NCI-H1694 (cell line): Measurements from ENCODE around the gene SCFD2.
"Not testable (repeated sequence)": the region's sequence is repeated elsewhere in the genome, so short reads cannot be mapped to it uniquely, and the experiment has no call there.

ENCODE experiments used
- DNase-seq: peaks from one replicate; lab custom pipeline; 2025; lab: John Stamatoyannopoulos, UW

The SCFD2 gene

DNA sequence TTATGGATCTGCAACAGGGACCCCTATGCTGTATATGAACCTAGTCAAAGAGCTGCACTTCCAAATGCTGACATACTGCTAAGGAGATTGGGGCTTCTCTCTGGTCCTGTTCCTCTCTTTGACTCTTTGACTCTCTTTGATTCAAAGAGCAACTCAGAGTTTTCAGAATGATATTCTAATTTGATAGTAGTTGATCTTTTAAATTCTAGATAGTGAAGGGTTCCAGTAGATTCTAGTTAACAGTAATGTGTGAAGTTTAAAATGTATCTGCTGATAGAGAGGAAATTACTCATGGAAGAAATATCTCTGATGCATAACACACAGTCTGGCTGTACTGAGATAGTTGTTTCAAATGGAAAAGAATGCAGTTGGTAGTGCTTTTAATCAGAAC is 264.7 kb downstream of the SCFD2 start:
- DNase-seq: no peak

DNA sequence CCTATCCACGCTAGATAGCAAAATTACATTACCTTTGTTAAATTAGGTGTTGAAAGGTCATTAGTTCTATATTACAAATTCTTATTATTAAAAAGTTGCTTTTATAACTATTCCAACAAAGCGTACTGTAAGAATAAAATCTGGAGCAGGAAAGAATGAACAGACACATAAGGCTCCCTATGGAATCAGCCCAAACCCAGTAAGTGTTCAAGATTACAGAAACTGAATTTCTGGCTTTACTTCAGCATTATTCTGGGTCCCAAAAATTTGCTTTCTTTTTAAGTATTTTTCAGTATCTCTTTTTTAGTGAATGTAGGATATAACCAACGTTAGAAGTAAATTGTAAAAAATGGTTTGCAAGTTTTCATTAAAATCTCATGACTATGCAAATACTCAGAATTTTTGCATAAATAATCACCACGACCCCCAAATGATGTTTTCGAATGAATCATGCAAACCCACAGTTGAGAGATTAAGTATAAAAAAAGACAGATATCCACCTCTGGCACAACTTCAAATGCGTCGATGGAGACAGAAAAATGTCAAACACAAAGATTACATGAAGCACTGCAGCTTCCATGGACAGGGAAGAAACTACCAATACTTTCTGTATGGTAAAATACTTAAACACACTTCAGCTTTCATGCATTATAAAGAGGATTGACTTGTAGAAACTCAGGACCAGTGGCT is 265.2 kb downstream of the SCFD2 start:
- DNase-seq: no peak

DNA sequence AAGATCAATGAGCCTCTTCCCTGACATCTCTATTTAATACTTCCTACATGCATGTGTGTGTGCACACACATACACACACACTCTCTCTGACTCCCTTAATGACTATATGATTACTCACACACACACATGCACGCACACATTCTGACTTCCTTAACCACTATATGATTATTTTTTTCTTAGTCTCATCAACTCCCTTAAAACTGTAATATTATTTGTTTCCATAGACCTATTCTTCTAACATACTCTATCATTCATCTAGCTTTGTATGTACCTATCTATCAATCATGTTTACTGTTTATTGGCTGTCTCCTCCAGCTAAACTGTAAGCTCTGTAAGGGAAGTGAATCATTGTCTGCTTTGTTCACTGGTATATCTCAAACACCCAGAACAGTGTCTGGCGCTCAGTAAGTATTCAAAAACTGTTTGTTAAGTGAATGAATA is 267.2 kb downstream of the SCFD2 start:
- DNase-seq: no peak

DNA sequence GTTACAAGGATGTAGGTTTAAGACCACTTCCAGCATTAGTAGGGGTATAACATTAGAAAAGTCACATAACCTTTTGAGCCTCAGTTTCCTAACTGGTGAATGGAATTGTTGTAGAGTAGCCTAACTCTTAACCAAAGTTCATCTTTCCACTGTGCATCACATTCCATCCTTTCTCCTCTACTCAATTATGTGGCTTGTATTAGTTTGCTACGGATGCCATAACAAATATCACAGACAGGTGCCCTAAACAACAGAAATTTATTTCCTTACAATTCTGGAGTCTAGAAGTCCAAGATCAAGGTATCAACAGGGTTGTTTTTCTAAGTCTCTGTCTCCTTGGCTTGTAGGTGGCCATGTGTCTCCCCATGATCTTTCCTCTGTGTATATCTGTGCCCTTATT is 271.8 kb downstream of the SCFD2 start:
- no peak for DNase-seq

DNA sequence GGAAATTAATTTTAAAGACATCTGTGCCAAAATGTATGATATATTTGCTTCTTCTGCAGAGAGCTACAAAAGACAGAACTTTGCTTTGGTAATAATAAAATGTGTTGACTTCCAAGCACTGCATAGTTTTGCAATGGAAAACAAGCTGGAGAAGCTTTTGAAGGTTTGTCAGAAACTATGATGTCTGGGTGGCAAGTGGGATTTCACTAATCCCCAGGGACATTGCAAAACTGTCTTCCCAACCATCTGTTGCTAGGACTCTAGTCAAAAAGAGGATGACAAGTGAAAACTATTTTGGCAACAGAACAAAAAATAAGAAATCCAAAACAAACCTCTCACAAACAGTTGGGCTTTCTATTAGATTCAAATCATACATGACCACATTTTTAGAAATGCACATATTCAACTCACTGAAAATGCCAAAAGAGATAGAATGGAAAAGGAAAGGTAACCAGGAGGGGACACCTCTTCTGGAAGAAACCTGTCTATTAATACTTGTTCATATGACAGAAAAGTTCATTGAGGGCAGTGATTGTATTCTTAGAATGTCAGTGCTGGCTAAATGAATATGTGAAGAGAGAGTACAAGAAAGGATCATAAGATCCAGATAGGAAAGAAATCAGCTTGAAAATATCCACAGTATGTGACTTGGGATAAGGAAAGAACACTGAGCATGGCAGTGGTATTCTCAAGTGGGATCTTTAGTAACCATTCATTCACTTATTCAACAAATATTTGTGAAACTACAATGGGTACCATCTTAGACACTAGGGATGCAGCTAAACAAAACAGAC is 275.7 kb downstream of the SCFD2 start:
- DNase-seq: no peak

DNA sequence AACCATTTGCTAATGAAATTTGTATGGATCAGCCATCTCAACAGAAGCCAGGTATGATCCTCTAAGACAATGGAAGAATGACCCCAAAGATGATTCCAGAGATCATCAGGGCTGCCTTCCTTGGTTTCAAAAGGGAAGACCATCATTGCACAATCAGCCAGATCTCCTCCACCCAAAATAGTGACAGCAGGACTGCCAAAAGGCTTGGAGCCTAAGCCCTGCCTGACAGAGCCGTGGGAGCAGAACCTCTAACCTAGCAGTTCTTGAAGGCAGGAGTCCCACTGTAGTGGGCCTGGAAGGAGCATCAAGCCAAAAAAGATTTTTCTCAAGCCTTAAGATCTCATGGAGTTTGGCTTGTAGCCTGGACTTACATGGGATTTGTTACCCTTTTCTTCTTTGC is 277.7 kb downstream of the SCFD2 start:
- DNase-seq: no peak

DNA sequence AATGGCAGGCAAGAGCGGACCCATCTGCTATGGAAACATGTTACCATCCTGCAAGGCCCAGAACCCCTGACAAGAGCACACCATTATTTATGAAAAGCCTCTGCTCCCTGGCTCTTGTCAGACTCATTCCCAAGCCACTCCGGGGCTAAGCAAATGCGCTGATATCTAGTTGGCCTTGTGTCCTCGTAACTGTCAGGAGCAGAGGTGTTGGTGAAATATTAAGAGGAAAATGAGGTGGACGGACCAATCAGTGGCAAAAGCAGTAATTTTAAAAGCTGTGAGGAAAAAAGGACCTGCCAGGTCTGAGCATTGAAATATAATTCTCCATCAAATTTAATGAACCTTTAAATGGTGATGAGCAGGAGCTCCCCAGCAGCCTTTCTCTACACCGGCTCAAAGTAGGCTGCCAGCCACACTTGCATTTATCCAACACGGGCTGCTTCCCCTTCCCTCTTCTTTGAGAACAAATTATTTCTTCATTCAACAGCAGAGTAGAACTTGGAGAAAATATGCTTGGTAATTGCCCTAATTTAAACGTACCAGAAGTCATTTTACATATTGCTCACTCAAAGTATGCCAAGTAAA is 289.4 kb downstream of the SCFD2 start:
- DNase-seq: no peak

DNA sequence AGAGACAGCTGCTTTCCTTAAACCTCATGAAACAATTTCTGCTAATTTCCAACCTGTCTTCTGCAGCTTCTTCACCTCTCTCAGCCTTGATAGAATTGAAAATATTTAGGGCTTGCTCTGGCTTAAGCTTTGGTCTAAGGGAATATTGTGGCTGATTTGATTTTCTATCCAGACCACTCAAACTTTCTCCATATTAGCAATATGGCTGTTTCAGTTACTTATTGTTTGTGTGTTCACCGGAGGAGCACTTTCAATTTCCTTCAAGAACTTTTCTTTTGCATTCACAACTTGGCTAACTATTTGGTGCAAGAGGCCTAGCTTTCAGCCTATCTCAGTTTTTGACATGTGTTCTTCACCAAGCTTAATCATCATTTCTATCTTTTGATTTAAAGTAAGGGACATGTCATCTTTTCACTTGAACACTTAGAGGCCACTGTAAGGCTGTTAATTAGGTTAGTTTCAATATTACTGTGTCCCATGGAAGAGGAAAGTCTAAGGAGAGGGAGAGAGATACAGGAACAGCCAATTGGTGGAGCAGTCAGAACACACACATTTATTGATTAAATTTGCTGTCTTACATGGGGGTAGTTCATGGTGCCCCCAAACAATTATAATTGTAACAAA is 290.6 kb downstream of the SCFD2 start:
- no peak for DNase-seq

DNA sequence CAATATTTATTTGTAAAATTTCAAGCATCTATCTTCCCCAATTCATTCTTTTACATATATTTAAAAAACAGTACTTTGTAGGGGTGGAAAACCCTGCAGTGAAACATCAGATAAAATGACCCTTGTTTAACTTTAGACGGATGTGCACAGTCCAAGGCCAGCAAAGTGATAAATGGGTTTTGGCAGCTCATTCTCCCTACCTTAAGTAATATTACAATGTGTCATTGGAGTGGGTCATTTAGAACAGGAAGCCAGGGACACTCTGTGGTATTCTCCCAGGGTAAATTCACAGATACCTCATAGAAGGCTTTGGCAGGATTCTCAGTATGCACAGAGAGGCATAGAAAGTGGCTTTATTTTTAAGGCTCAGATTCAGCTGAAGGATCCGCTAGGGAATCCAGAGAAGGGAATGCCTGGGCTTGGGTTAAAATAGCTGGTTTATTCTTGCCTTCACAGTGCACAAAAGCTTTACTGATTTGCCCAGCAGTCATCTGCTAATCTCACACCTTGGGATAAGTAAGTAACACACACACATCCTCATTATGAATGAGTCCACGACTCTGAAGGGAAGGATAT is 297.0 kb downstream of the SCFD2 start:
- DNase-seq: no peak

DNA sequence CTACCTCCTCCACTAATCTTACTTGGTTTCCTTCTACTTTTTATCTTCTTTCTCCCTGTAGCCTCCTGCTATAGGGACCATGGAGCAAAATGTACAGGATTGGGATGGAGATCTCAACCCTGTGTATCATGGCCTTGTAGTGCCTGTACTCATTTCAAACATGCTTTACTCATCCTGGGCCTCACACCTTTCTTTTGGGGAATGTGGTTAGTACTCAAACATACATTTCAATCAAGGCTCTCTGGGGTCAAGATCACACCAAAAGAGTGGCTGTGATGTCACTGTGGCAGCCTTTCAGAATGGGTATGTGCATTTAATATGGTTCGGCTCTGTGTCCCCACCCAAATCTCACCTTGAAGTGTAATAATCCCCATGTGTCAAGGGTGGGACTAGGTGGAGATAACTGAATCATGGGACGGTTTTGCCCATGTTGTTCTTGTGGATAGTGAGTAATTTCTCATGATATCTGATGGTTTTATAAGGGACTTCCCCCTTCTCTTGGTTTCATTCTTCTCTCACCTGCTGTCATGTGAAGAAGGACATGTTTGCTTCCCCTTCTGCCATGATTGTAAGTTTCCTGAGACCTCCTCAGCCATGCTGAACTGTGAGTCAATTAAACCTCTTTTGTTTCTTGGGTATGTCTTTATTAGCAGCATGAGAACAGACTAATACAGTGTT is 298.6 kb downstream of the SCFD2 start:
- DNase-seq: no peak

DNA sequence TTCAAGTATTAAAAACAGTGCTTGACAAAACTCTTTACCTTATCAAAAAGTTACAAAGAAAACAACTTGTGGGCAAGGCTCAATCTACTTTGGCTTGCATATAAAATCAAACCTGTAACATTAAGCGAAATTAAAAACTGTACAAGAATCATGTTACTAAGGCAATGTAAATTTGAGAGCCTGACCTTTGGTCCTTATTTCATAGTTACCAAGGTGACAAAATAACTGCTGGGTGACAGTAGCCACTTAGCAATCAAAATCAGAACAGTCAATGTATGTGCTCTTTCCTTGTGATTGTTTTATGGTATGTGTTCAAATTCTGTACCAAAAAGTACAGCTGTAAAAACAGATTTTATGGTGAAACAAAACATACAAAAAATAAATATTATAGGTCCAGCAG is 299.7 kb downstream of the SCFD2 start:
- DNase-seq: no peak

DNA sequence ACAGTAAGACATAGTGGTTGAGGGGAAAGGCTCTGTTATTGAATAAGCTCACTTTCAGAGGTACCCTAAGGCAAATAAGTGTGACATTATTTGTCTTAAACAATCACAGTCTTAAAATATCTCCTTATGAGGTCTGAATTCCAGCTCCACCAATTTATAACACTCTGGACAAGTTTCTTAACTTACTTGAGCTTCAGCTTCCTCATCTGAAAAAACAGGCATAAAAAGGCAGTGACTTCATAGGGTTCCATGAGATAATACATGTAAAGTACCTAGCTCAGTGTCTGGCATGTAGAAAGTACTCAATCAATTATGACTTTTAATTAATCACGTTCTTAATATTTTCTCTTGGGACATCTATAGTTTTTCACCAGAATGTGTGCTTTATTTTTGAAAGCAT is 301.3 kb downstream of the SCFD2 start:
- DNase-seq: no peak

DNA sequence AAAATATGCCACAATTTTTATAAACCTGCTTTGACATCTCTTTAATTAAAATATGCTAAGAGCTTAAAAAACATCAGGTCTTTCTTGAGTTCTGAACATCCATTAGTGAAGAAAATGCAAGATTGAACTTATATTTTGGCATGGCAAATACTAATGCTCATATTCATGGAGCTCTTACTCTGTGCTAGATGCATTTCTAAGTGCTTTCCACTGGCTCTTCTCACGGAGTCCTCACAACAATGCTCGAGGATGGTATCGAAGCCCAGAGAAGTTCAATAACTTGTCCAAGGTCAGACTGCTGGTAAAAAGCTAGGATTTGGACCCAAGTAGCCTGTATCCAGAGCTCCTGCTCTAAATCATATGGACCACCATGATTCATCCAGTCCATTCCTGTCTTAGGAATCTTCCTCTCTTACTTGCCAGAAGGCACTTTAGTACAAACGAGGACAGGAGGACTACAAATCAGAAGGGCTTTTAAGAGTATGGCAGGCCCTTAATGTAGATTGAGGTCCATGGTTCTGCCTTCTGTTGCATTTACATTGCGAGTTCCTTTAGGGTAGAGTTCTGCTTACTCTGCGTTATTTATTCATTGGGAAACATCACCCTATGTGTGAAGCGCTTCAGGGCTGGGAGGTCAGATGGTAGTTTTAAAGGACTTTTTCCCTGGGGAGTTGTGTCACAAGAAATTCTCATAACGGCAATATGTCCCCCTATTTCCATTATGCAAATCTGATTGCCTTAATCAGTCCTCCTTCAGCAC is 304.6 kb downstream of the SCFD2 start:
- DNase-seq: no peak

DNA sequence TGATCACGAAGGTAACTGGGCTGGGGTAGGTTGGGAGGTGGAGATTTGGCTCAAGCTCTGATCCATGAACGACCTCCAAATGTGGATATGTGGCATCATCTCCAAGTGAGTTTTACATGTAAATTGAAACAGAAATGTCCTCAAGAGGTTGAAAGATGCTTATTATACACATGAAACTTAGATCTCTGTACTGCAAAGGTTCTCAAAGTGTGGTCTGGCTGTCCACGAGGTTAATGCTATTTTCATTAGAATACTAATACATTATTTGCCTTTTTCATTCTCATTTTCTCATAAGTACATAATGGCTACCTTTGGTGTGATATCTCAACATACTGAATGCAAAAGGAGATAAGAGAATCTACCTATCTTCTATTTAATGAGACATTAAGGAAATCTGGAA is 305.6 kb downstream of the SCFD2 start:
- DNase-seq: no peak

DNA sequence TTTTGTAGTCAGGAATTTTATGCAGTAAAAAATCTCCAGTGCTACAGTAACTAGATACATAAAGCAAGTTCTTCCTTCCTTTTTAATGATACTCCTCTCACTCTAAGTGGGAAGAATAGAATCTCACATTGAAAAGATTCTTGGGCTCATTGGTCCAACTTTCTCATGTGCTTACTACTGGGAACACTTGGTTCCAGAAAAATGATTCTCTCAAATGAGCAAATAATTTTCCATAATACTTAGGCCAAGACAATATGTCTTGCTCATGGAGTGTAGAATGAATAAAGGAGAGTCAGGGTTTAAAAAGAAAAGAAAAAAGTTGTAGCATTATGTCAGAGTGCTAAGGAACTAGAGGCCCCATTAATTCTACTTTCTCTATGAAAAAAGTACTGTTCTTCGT is 306.0 kb downstream of the SCFD2 start:
- no peak for DNase-seq

DNA sequence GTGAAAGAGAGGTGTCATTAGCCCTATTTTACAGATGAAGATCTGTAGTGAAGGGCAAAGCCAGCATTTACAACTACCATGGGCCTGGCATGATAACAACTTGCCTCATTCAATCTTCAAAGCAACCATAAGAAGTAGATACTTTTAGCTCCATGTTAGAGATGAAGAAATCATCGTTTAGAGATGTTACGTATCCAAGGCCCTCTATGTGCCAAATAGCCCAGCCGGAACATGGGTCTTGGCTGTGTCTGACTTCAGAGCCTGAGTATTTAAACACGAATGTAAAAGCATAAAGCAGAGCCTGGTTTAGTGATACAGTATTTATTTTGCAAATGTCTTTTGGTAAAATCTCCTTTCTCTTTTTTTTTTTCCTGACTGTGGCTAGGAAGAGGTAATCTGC is 306.6 kb downstream of the SCFD2 start:
- DNase-seq: no peak

DNA sequence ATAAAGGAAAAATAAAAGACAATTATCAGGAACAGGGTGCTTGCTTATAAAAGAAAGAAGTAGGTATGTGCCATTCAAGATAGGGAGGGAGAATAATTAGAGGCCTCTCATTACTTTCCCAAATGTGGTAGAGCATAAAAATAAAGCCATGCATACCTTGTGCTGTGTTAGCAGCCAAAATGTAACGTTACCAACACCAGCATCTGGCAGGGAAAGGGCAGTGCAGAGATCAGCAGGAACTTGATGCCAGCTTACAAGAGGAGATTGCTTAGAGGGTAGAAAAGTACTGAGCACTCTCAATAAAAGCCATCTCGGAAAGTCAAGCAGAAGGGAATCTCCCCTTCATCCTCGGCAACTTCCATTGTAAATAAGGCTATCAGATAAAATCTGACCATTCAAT is 308.2 kb downstream of the SCFD2 start:
- no peak for DNase-seq

DNA sequence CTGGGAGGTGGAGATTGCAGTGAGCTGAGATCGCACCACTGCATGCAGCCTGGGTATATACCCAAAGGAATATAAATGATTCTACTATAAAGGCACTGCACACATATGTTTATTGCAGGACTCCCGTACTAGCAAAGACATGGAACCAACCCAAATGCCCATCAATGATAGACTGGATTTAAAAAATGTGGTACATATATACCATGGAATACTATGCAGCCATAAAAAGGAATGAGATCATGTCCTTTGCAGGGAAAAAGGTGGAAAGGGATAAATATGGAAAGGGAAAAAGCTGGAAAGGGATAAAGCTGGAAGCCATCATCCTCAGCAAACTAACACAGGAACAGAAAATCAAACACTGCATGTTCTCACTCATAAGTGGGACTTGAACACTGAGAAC is 308.8 kb downstream of the SCFD2 start:
- not testable (repeated sequence) for DNase-seq

DNA sequence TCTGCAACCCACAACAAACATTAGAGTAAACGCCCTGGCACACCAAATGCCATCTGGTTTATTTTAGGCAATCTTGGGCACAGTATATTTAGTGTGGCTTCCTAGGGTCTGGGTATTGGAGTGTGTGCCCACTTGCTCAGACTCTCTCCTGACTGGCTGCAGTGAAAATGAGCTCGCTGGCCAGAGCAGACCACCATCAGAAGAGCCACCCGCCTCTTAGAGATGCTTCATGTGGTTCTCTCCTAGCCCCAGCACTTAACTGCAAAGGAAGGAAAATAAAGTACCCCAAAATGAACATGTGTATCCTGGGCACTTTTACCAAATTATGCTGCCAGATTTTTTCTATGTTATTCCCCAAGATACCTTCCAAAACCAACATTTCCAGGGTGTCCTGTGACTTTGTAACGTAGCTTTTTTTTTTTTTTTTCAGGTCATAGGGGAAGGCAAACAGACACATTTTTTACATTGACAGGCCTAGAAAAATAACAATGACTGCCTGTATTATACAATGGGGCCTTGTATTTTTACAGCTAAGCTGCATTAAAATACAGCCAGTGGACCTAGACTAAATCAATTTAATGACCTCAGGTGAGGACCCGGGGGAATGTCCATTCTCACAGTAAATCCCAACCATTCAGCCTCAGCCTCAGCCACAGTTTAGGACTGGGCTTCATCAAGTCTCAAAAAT is 310.0 kb downstream of the SCFD2 start:
- DNase-seq: no peak

DNA sequence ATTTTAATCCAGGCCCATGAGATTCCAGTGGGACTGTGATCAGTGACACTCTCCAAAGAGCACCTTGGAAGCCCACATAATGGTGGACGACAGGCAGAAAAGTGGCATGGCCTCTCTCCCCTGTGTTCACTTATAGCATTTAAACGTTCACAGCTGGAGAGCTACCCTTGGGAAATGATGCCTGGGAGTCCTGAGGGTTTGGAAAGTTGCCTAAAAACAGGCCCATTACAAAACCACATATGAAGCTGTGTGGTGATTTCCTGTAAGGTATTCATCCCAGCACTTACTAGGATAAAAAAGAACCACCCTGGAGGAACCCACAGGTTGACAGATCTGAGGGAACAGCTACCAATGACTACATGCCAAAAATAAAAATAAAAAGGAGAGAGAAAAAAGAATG is 310.6 kb downstream of the SCFD2 start:
- DNase-seq: peak; percentile 4

DNA sequence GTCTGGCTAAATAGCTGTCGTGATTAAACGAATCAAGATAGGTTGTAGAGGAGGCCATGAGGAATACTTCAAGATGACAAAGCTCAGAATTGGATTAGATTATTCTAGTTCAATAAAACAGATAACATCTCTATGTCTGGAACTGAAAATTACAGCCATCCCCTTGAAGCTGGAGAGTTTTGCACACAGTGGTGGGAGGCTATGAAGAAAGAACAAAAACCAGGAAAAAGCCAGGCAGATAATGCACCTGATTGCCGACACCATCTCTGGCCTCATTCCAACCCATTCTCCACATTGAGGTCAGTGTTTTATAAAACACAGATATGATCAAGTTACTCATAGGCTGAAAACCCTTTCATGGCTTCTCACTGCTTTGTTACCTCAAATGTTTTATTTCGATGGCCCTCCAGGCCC is 315.5 kb downstream of the SCFD2 start:
- no peak for DNase-seq
